GM08714 (cell line): ENCODE data around the gene CD3G.
"Not testable (repeated sequence)": the region's sequence is repeated elsewhere in the genome, so short reads cannot be mapped to it uniquely, and the experiment has no call there.

Experiments used
- H3K4me3 ChIP-seq: fragments of 200-500 bp; sonication (Bioruptor generic); 2 replicates; pipeline ENCODE4 v1.5.1; 2014; ENCODE audit warnings: mild to moderate bottlenecking, low read length, inconsistent platforms
- ZNF274 ChIP-seq: IDR thresholded peaks from 2 replicates; pipeline ENCODE4 v1.6.1; 2012; ENCODE audit warnings: mild to moderate bottlenecking, low read depth, low read length

The CD3G gene

GRCh38 chr11:118343981-118344515 is at the start of gene CD3G:
TSS of gene CD3G (plus strand) at chr11:118344344. CDS start at chr11:118344424, 80 bp downstream.
- no peak for TF ChIP-seq ZNF274
- no peak within 1 kb of the TSS for H3K4me3 ChIP-seq

GRCh38 chr11:118295199-118295598 is 48.9 kb upstream of the CD3G start:
- no peak for TF ChIP-seq ZNF274
- no peak overlapping the region for H3K4me3 ChIP-seq

- H3K4me3 ChIP-seq, result no peak overlapping the region
- no peak for TF ChIP-seq ZNF274
These were observed 48.2 kb upstream of the CD3G start for GRCh38 chr11:118295815-118296454.

- TF ChIP-seq ZNF274, result no peak
- H3K4me3 ChIP-seq, result no peak overlapping the region
These were observed 42.4 kb upstream of the CD3G start for GRCh38 chr11:118301600-118302195.

- TF ChIP-seq ZNF274, result no peak
- H3K4me3 ChIP-seq, result no peak overlapping the region
These were observed 39.9 kb upstream of the CD3G start for GRCh38 chr11:118304227-118304567.

GRCh38 chr11:118304568-118305248 is 39.4 kb upstream of the CD3G start, which contains the start of gene CD3E:
TSS of gene CD3E (plus strand) at chr11:118304730. CDS start at chr11:118304953, 223 bp downstream.
- TF ChIP-seq ZNF274, result no peak
- H3K4me3 ChIP-seq, result no peak within 1 kb of the TSS

GRCh38 chr11:118305726-118306125 is 38.4 kb upstream of the CD3G start:
- H3K4me3 ChIP-seq, result no peak overlapping the region
- TF ChIP-seq ZNF274, result no peak

GRCh38 chr11:118306556-118306955 is 37.6 kb upstream of the CD3G start:
- TF ChIP-seq ZNF274, result no peak

GRCh38 chr11:118308995-118309528 is 35.1 kb upstream of the CD3G start:
- H3K4me3 ChIP-seq, result not testable (repeated sequence)

More at GRCh38 chr11:118306556-118306955, 37.6 kb upstream of the CD3G start:
- no peak overlapping the region for H3K4me3 ChIP-seq

- no peak for TF ChIP-seq ZNF274
- H3K4me3 ChIP-seq, result no peak overlapping the region
These were observed 33.9 kb upstream of the CD3G start for GRCh38 chr11:118310271-118310670.

- H3K4me3 ChIP-seq, result no peak overlapping the region
- no peak for TF ChIP-seq ZNF274
These were observed 33.2 kb upstream of the CD3G start for GRCh38 chr11:118310781-118311485.

GRCh38 chr11:118311518-118311917 is 32.6 kb upstream of the CD3G start:
- no peak for TF ChIP-seq ZNF274
- H3K4me3 ChIP-seq, result no peak overlapping the region

GRCh38 chr11:118312328-118312727 is 31.8 kb upstream of the CD3G start:
- H3K4me3 ChIP-seq, result no peak overlapping the region
- TF ChIP-seq ZNF274, result no peak

GRCh38 chr11:118313242-118313641 is 30.9 kb upstream of the CD3G start:
- TF ChIP-seq ZNF274, result no peak
- H3K4me3 ChIP-seq, result no peak overlapping the region
